Liver (tissue), 3 donors: ENCODE data around the gene NUDT9.

ENCODE experiments used
- EGR1 ChIP-seq, 2 donors: IDR thresholded peaks; 2 replicates each; pipeline ENCODE4 v1.6.1; 2016 to 2018; ENCODE audit warnings: antibody characterized with exemption in 2 of 2, low read depth in 2 of 2
- HNF4A ChIP-seq, 2 donors: conservative IDR thresholded peaks; 2 replicates each; pipeline ENCODE4 v1.6.1; 2016; ENCODE audit warnings: antibody characterized with exemption in 2 of 2, mild to moderate bottlenecking in 2 of 2
- JUND ChIP-seq, 2 donors: IDR thresholded peaks; 2 replicates each; pipeline ENCODE4 v1.6.1; 2016; ENCODE audit warnings: antibody characterized with exemption in 2 of 2
- RAD21 ChIP-seq, 2 donors: IDR thresholded peaks; 2 replicates each; pipeline ENCODE4 v1.6.1; 2016; ENCODE audit warnings: antibody characterized with exemption in 2 of 2, mild to moderate bottlenecking in 2 of 2
- TAF1 ChIP-seq: conservative IDR thresholded peaks from 2 replicates; pipeline ENCODE4 v1.6.1; 2016; ENCODE audit warnings: antibody characterized with exemption, mild to moderate bottlenecking
- TF ChIP-seq, protein P1 (sequence below): fragments of 150-350 bp; IDR thresholded peaks from 2 replicates; pipeline ENCODE4 v1.5.1; 2017; ENCODE audit warnings: improper control_type of control experiment, low read depth, low read length; ENCODE audit not compliant: missing input control
- TF ChIP-seq, protein P2 (sequence below): IDR thresholded peaks from 2 replicates; pipeline ENCODE4 v1.6.1; 2016; ENCODE audit warnings: antibody characterized with exemption
- donor health status: healthy.
- donor health status: healthy.

DNA sequence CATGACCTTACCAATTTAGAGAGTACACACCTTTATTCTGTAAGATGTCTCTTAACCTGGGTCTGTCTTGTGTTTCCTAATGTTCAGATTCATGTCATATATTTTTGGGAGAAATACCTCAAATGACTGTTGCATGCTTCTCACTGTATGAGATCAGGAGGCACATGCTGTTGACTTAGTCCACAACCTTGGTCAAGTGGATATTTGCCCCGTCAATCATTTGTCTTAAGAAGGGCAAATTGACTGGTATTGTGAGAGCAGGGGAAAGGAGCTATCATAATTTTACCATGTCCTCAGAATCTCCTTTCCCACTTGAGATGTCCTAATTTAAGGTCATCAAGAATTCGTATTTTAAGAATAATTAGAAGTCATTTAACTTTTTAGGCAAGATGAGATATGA lies 11.0 kb downstream of the NUDT9 start:
- TF ChIP-seq, protein P1, sequence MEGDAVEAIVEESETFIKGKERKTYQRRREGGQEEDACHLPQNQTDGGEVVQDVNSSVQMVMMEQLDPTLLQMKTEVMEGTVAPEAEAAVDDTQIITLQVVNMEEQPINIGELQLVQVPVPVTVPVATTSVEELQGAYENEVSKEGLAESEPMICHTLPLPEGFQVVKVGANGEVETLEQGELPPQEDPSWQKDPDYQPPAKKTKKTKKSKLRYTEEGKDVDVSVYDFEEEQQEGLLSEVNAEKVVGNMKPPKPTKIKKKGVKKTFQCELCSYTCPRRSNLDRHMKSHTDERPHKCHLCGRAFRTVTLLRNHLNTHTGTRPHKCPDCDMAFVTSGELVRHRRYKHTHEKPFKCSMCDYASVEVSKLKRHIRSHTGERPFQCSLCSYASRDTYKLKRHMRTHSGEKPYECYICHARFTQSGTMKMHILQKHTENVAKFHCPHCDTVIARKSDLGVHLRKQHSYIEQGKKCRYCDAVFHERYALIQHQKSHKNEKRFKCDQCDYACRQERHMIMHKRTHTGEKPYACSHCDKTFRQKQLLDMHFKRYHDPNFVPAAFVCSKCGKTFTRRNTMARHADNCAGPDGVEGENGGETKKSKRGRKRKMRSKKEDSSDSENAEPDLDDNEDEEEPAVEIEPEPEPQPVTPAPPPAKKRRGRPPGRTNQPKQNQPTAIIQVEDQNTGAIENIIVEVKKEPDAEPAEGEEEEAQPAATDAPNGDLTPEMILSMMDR: no peak
- TF ChIP-seq TAF1 (no peak), JUND (IDR thresholded peaks at IDR 0.05) (no peak), RAD21 (IDR thresholded peaks at IDR 0.05) (no peak), EGR1 (IDR thresholded peaks at IDR 0.05; ENCODE audit: low read depth in 2 of 2) (no peak), HNF4A (conservative IDR thresholded peaks at IDR 0.05) (no peak)
- TF ChIP-seq, protein P2, sequence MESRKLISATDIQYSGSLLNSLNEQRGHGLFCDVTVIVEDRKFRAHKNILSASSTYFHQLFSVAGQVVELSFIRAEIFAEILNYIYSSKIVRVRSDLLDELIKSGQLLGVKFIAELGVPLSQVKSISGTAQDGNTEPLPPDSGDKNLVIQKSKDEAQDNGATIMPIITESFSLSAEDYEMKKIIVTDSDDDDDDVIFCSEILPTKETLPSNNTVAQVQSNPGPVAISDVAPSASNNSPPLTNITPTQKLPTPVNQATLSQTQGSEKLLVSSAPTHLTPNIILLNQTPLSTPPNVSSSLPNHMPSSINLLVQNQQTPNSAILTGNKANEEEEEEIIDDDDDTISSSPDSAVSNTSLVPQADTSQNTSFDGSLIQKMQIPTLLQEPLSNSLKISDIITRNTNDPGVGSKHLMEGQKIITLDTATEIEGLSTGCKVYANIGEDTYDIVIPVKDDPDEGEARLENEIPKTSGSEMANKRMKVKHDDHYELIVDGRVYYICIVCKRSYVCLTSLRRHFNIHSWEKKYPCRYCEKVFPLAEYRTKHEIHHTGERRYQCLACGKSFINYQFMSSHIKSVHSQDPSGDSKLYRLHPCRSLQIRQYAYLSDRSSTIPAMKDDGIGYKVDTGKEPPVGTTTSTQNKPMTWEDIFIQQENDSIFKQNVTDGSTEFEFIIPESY: no peak
